ENCODE results near the gene ZNF784. TPM values are rescaled to one million over a fixed set of nuclear protein-coding genes. Genes with fewer than 3 reads are reported as not detected.
A peak's percentile ranks its signal among the peaks of the same experiment; 100 is the strongest.

The ZNF784 gene
- total and polyA plus RNA-seq, 2 of the 13 experiments (the other 11 are each of a cell fraction or from before 2014, with no cell fraction given) = 4.1 to 4.2 TPM

DNA sequence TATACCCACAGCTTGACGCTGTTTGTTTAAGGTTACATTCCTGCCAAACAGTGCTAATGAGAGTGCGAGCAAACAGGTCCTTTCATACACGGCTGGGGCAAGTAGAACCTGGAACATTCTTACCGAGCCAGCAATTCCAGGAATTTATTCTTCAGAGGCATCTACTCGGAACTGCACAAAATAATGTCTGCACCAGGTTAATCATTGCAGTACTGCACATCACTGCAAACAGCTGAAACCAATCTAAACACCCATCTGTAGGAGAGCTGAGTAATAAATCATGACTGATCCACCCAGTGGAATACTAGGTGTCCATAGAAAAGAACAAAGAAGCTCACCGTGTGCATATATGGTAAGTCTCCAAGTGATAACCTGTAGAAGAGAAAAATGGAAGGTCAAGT, 42.5 kb downstream of the ZNF784 start:
- WGBS (ENCODE audit: low lambda C conversion rate) = 0% methylated on average over 5 of the region's 6 CpGs
- H3K9me3 ChIP-seq (ENCODE audit: low read length) = no peaks in the 10 kb centered on the region
- peaks cover 48% of the 10 kb centered on the region for H3K4me1 ChIP-seq (ENCODE audit: insufficient read depth, low read length)
- 0 out of 5 replicates have a peak, but pooled peaks cover 0 to 7% of the 10 kb centered on the region in 2 experiments for H3K36me3 ChIP-seq (replicated peaks in 1 of 2; ENCODE audit: control insufficient read depth in 1 of 2, insufficient read depth in 2 of 2, low read length in 2 of 2)
- intact Hi-C loops (cut with micrococcal nuclease; ENCODE audit: unreplicated experiment) (loop anchor here (2.0 to 10.0 kb wide), 4 partner anchors 17 to 67 kb away; partner anchors contain the start of gene FIZ1), in situ Hi-C loops (cut with HindIII; ENCODE audit: extremely low pct_ligation_motif_present, low pct_unique_long_range_greater_than_20kb) (no loop called here)
- H3K27ac ChIP-seq (ENCODE audit: extremely low read length, insufficient read depth, low read length) = peak overlapping the region; percentile 79
- peak; percentile 92 for DNase-seq (ENCODE audit: low spot score)
- ATAC-seq = peak; percentile 63
- H3K4me3 ChIP-seq (replicated peaks in 1 of 3; ENCODE audit: insufficient read depth in 1 of 3, low read depth in 2 of 3, low read length in 3 of 3) = peak overlapping the region in 2 of 3 experiments; percentile 88 to 97; a peak in 3 of 6 replicates
- CTCF ChIA-PET (ENCODE audit: low intra/inter-chr PET ratio, low total read pairs) = interaction anchor here (1.1 kb wide), 1 partner anchor 65 kb away, joined by 3 read pairs; no protein-coding TSS in a partner anchor
- peak; percentile 86 for FAIRE-seq
- BruUV-seq (replicated peaks) = no TSS peak
- H3K4me2 ChIP-seq (ENCODE audit: low read depth, low read length) = peak overlapping the region; percentile 93
- H4K20me1 ChIP-seq (ENCODE audit: insufficient read depth, low read length) = no peaks in the 10 kb centered on the region
- H3K79me2 ChIP-seq (ENCODE audit: insufficient read depth, low read length) = peaks cover 9% of the 10 kb centered on the region
- H2AFZ ChIP-seq (ENCODE audit: low read length) = no peak overlapping the region
- POLR2A ChIA-PET = interaction anchor here (0.7 to 2.6 kb wide), 6 partner anchors 17 to 120 kb away, joined by 3 to 45 read pairs (median 4); partner anchors contain the start of genes FIZ1, ISOC2, ZNF524 and ZNF628
- H3K9ac ChIP-seq (ENCODE audit: insufficient read depth, low read depth, low read length) = no peak overlapping the region
- H3K27me3 ChIP-seq (ENCODE audit: control insufficient read depth in 1 of 2, insufficient read depth in 2 of 2, low read length in 2 of 2) = no peaks in the 10 kb centered on the region; a peak in 1 of 5 replicates
- TF ChIP-seq, protein P1, sequence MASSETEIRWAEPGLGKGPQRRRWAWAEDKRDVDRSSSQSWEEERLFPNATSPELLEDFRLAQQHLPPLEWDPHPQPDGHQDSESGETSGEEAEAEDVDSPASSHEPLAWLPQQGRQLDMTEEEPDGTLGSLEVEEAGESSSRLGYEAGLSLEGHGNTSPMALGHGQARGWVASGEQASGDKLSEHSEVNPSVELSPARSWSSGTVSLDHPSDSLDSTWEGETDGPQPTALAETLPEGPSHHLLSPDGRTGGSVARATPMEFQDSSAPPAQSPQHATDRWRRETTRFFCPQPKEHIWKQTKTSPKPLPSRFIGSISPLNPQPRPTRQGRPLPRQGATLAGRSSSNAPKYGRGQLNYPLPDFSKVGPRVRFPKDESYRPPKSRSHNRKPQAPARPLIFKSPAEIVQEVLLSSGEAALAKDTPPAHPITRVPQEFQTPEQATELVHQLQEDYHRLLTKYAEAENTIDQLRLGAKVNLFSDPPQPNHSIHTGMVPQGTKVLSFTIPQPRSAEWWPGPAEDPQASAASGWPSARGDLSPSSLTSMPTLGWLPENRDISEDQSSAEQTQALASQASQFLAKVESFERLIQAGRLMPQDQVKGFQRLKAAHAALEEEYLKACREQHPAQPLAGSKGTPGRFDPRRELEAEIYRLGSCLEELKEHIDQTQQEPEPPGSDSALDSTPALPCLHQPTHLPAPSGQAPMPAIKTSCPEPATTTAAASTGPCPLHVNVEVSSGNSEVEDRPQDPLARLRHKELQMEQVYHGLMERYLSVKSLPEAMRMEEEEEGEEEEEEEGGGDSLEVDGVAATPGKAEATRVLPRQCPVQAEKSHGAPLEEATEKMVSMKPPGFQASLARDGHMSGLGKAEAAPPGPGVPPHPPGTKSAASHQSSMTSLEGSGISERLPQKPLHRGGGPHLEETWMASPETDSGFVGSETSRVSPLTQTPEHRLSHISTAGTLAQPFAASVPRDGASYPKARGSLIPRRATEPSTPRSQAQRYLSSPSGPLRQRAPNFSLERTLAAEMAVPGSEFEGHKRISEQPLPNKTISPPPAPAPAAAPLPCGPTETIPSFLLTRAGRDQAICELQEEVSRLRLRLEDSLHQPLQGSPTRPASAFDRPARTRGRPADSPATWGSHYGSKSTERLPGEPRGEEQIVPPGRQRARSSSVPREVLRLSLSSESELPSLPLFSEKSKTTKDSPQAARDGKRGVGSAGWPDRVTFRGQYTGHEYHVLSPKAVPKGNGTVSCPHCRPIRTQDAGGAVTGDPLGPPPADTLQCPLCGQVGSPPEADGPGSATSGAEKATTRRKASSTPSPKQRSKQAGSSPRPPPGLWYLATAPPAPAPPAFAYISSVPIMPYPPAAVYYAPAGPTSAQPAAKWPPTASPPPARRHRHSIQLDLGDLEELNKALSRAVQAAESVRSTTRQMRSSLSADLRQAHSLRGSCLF (CRISPR knock-in tag; IDR thresholded peaks at IDR 0.05; ENCODE audit: borderline replicate concordance) = no peak
- peak; percentile 55; the same call in 1 of the 2 replicates for TF ChIP-seq TBX3 (IDR thresholded peaks at IDR 0.05; ENCODE audit: borderline replicate concordance)
- TF ChIP-seq TARDBP (CRISPR knock-in tag; IDR thresholded peaks at IDR 0.05) = no peak
- TF ChIP-seq MAFF (IDR thresholded peaks at IDR 0.05; ENCODE audit: low read depth, low read length) = 0 out of 2 replicates have a peak, but pooled peaks have one; percentile 5
- TF ChIP-seq ZNF3 (CRISPR knock-in tag; IDR thresholded peaks at IDR 0.05) = no peak
- TF ChIP-seq SRF (IDR thresholded peaks at IDR 0.05; ENCODE audit: low read depth, low read length) = peak; percentile 55
- TF ChIP-seq TEAD3 (CRISPR knock-in tag; optimal IDR thresholded peaks at IDR 0.05; ENCODE audit: borderline replicate concordance) = peak; percentile 78
- no peak for TF ChIP-seq SRY (CRISPR knock-in tag; IDR thresholded peaks at IDR 0.05)
- TF ChIP-seq ZSCAN9 (CRISPR knock-in tag; IDR thresholded peaks at IDR 0.05; ENCODE audit: borderline replicate concordance) = 0 out of 2 replicates have a peak, but pooled peaks have one; percentile 13
- no peak for TF ChIP-seq ZNF143 (CRISPR knock-in tag; IDR thresholded peaks at IDR 0.05)
- no peak for TF ChIP-seq CREB1 (IDR thresholded peaks at IDR 0.05)
- peak; percentile 6 for TF ChIP-seq CREB1 (CRISPR knock-in tag; IDR thresholded peaks at IDR 0.05)
- TF ChIP-seq PCBP1 (IDR thresholded peaks at IDR 0.05; ENCODE audit: borderline replicate concordance, low read depth, low read length) = no peak
- no peak for TF ChIP-seq JARID2 (CRISPR knock-in tag; IDR thresholded peaks at IDR 0.05; ENCODE audit: insufficient replicate concordance)
- no peak for TF ChIP-seq LCORL (IDR thresholded peaks at IDR 0.05)
- TF ChIP-seq LCORL (CRISPR knock-in tag; IDR thresholded peaks at IDR 0.05) = peak; percentile 54; the same call in 1 of the 2 replicates

Data from HepG2 (cell line).